Activated naive CD8-positive, alpha-beta T cell treated with anti-CD3 and anti-CD28 coated beads for 36 hours (primary cell): ENCODE results near the gene ZNF207. TPM values are rescaled to one million over a fixed set of nuclear protein-coding genes. Genes with fewer than 3 reads are reported as not detected.
A peak's percentile ranks its signal among the peaks of the same experiment; 100 is the strongest.
"Not testable (repeated sequence)": the region's sequence is repeated elsewhere in the genome, so short reads cannot be mapped to it uniquely, and the experiment has no call there.

Experiments used
- DNase-seq: peaks from one replicate; pipeline ENCODE4 v3.0.0; 2021
- H3K27ac Mint-ChIP-seq: one replicate; pipeline ENCODE4 v1.8.0; 2022; ENCODE audit warnings: mild to moderate bottlenecking, moderate library complexity, mixed read lengths
- H3K27me3 Mint-ChIP-seq: one replicate; pipeline ENCODE4 v1.8.0; 2022; ENCODE audit warnings: mild to moderate bottlenecking, mixed read lengths
- H3K36me3 Mint-ChIP-seq: one replicate; pipeline ENCODE4 v1.8.0; 2021; ENCODE audit warnings: mild to moderate bottlenecking, mixed read lengths
- H3K4me1 Mint-ChIP-seq: one replicate; pipeline ENCODE4 v1.8.0; 2021; ENCODE audit warnings: mixed read lengths
- H3K4me3 Mint-ChIP-seq: one replicate; pipeline ENCODE4 v1.8.0; 2022; ENCODE audit warnings: mild to moderate bottlenecking, moderate library complexity, mixed read lengths
- H3K9me3 Mint-ChIP-seq: one replicate; pipeline ENCODE4 v1.8.0; 2022; ENCODE audit warnings: mixed read lengths
- total RNA-seq, 2 experiments: library from RNA; stranded (reverse); gene quantifications; one replicate each; pipeline ENCODE4 v1.2.3, GENCODE V29; 2021

ZNF207 gene
- total RNA-seq: 100 to 1,000 TPM; 210 to 214 TPM

- peak; percentile 96 for DNase-seq
- Mint-ChIP-seq H3K4me1 (peaks cover 30% of the 10 kb centered on the region), H3K27me3 (no peaks in the 10 kb centered on the region), H3K27ac (peak within 1 kb of the TSS; percentile 98), H3K4me3 (peak within 1 kb of the TSS; percentile 94), H3K36me3 (peaks cover 43% of the 10 kb centered on the region), H3K9me3 (no peaks in the 10 kb centered on the region)
Observed at GRCh38 chr17:32349854-32350665, at the start of gene ZNF207. TSS of gene ZNF207 (plus strand) at chr17:32350157. CDS start at chr17:32350286, 129 bp downstream.

GRCh38 chr17:32302037-32302436 is 47.9 kb upstream of the ZNF207 start:
- Mint-ChIP-seq H3K4me3 (no peak overlapping the region), H3K9me3 (no peaks in the 10 kb centered on the region), H3K36me3 (no peaks in the 10 kb centered on the region), H3K4me1 (no peaks in the 10 kb centered on the region), H3K27me3 (no peaks in the 10 kb centered on the region), H3K27ac (no peak overlapping the region)
- no peak for DNase-seq

GRCh38 chr17:32302860-32303649 is 46.9 kb upstream of the ZNF207 start:
- no peaks in the 10 kb centered on the region for H3K36me3 Mint-ChIP-seq
- no peak for DNase-seq
- H3K4me1 Mint-ChIP-seq: no peaks in the 10 kb centered on the region
- H3K27ac Mint-ChIP-seq: no peak overlapping the region
- no peak overlapping the region for H3K4me3 Mint-ChIP-seq
- no peaks in the 10 kb centered on the region for H3K27me3 Mint-ChIP-seq
- no peaks in the 10 kb centered on the region for H3K9me3 Mint-ChIP-seq

GRCh38 chr17:32303781-32304288 is 46.1 kb upstream of the ZNF207 start:
- DNase-seq: no peak
- Mint-ChIP-seq H3K9me3 (no peaks in the 10 kb centered on the region), H3K4me3 (no peak overlapping the region), H3K4me1 (no peaks in the 10 kb centered on the region), H3K36me3 (no peaks in the 10 kb centered on the region), H3K27ac (no peak overlapping the region), H3K27me3 (no peaks in the 10 kb centered on the region)

- Mint-ChIP-seq H3K27me3 (no peaks in the 10 kb centered on the region), H3K9me3 (no peaks in the 10 kb centered on the region), H3K27ac (no peak overlapping the region), H3K4me1 (no peaks in the 10 kb centered on the region), H3K36me3 (no peaks in the 10 kb centered on the region), H3K4me3 (no peak overlapping the region)
- DNase-seq: no peak
Observed at GRCh38 chr17:32305049-32305448, 44.9 kb upstream of the ZNF207 start.

- Mint-ChIP-seq H3K9me3 (no peaks in the 10 kb centered on the region), H3K4me1 (no peaks in the 10 kb centered on the region), H3K27me3 (no peaks in the 10 kb centered on the region), H3K4me3 (no peak overlapping the region), H3K27ac (no peak overlapping the region), H3K36me3 (no peaks in the 10 kb centered on the region)
- no peak for DNase-seq
Observed at GRCh38 chr17:32307658-32308057, 42.3 kb upstream of the ZNF207 start.

- peaks cover 9% of the 10 kb centered on the region for H3K27me3 Mint-ChIP-seq
- DNase-seq: no peak
- H3K4me3 Mint-ChIP-seq: no peak overlapping the region
- H3K4me1 Mint-ChIP-seq: no peaks in the 10 kb centered on the region
- H3K9me3 Mint-ChIP-seq: no peaks in the 10 kb centered on the region
- H3K27ac Mint-ChIP-seq: no peak overlapping the region
- H3K36me3 Mint-ChIP-seq: no peaks in the 10 kb centered on the region
Observed at GRCh38 chr17:32311028-32311536, 38.9 kb upstream of the ZNF207 start.

GRCh38 chr17:32314636-32315035 is 35.3 kb upstream of the ZNF207 start:
- H3K4me1 Mint-ChIP-seq: peaks cover 6% of the 10 kb centered on the region
- no peak overlapping the region for H3K27ac Mint-ChIP-seq
- H3K9me3 Mint-ChIP-seq: no peaks in the 10 kb centered on the region
- no peak for DNase-seq
- no peaks in the 10 kb centered on the region for H3K36me3 Mint-ChIP-seq
- H3K4me3 Mint-ChIP-seq: no peak overlapping the region
- peaks cover 21% of the 10 kb centered on the region for H3K27me3 Mint-ChIP-seq

GRCh38 chr17:32315171-32315570 is 34.8 kb upstream of the ZNF207 start:
- Mint-ChIP-seq H3K4me1 (peaks cover 8% of the 10 kb centered on the region), H3K4me3 (no peak overlapping the region), H3K27me3 (peaks cover 21% of the 10 kb centered on the region), H3K9me3 (no peaks in the 10 kb centered on the region), H3K27ac (no peak overlapping the region), H3K36me3 (no peaks in the 10 kb centered on the region)
- DNase-seq: no peak

GRCh38 chr17:32316653-32317052 is 33.3 kb upstream of the ZNF207 start:
- not testable (repeated sequence) for H3K4me1 Mint-ChIP-seq, H3K27ac Mint-ChIP-seq, H3K4me3 Mint-ChIP-seq, H3K9me3 Mint-ChIP-seq, H3K36me3 Mint-ChIP-seq, DNase-seq
- H3K27me3 Mint-ChIP-seq: peaks cover 21% of the 10 kb centered on the region

- Mint-ChIP-seq H3K4me1 (peaks cover 8% of the 10 kb centered on the region), H3K27me3 (peaks cover 21% of the 10 kb centered on the region), H3K4me3 (no peak overlapping the region), H3K36me3 (no peaks in the 10 kb centered on the region), H3K9me3 (no peaks in the 10 kb centered on the region), H3K27ac (no peak overlapping the region)
- no peak for DNase-seq
Observed at GRCh38 chr17:32317353-32317752, 32.6 kb upstream of the ZNF207 start.

- H3K4me3 Mint-ChIP-seq: no peak overlapping the region
- no peaks in the 10 kb centered on the region for H3K9me3 Mint-ChIP-seq
- no peak for DNase-seq
- H3K27ac Mint-ChIP-seq: no peak overlapping the region
- no peaks in the 10 kb centered on the region for H3K36me3 Mint-ChIP-seq
- peaks cover 8% of the 10 kb centered on the region for H3K4me1 Mint-ChIP-seq
- peaks cover 21% of the 10 kb centered on the region for H3K27me3 Mint-ChIP-seq
Observed at GRCh38 chr17:32318071-32318470, 31.9 kb upstream of the ZNF207 start.

GRCh38 chr17:32319548-32319905 is 30.4 kb upstream of the ZNF207 start:
- Mint-ChIP-seq H3K4me3 (peak overlapping the region; percentile 74), H3K36me3 (no peaks in the 10 kb centered on the region), H3K9me3 (no peaks in the 10 kb centered on the region), H3K27ac (peak overlapping the region; percentile 34), H3K27me3 (peaks cover 21% of the 10 kb centered on the region), H3K4me1 (peaks cover 22% of the 10 kb centered on the region)
- peak; percentile 80 for DNase-seq

GRCh38 chr17:32320080-32320479 is 29.9 kb upstream of the ZNF207 start:
- DNase-seq, H3K9me3 Mint-ChIP-seq, H3K4me3 Mint-ChIP-seq, H3K27ac Mint-ChIP-seq, H3K36me3 Mint-ChIP-seq: not testable (repeated sequence)
- H3K4me1 Mint-ChIP-seq: peaks cover 24% of the 10 kb centered on the region
- peaks cover 19% of the 10 kb centered on the region for H3K27me3 Mint-ChIP-seq

- no peak for DNase-seq
- Mint-ChIP-seq H3K27ac (no peak overlapping the region), H3K9me3 (no peaks in the 10 kb centered on the region), H3K27me3 (peaks cover 14% of the 10 kb centered on the region), H3K4me3 (no peak overlapping the region), H3K36me3 (no peaks in the 10 kb centered on the region), H3K4me1 (peaks cover 24% of the 10 kb centered on the region)
Observed at GRCh38 chr17:32320847-32321246, 29.1 kb upstream of the ZNF207 start.
